ENCODE results near the gene TPI1. TPM values are rescaled to one million over a fixed set of nuclear protein-coding genes. Genes with fewer than 3 reads are reported as not detected.

Gene TPI1
- total RNA-seq, 6 experiments from 2014 or later: 265 to 400 (median 331) TPM

DNA sequence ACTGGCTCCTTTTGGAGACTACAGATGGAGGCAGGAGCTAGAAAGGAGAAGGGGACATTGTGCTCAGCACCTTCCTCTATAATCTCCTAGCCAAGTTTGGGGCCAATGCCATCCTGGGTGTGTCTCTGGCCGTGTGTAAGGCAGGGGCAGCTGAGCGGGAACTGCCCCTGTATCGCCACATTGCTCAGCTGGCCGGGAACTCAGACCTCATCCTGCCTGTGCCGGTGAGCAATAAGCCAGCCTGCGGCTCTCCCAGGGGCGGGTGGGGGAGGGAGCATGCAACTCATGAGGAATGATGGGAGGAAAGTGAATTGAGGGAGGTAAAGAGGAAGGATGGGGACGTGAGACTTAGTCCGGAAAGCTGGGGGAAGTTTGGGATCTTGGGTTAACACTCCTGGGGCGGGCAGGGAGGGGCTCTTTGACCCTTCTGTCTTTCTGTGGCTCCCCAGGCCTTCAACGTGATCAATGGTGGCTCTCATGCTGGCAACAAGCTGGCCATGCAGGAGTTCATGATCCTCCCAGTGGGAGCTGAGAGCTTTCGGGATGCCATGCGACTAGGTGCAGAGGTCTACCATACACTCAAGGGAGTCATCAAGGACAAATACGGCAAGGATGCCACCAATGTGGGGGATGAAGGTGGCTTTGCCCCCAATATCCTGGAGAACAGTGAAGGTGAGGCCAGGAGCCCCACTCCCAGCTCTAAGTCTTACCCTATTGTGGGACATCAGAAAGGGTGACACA is 50.3 kb downstream of the TPI1 start:
- Histone ChIP-seq H3K36me3 (no peaks in the 10 kb centered on the region), H3K27me3 (no peaks in the 10 kb centered on the region)
- whole genome bisulfite sequencing (ENCODE audit: insufficient coverage, low coverage, low lambda C conversion rate, missing lambda C conversion rate): 84% methylated on average over 10 of the region's 14 CpGs

DNA sequence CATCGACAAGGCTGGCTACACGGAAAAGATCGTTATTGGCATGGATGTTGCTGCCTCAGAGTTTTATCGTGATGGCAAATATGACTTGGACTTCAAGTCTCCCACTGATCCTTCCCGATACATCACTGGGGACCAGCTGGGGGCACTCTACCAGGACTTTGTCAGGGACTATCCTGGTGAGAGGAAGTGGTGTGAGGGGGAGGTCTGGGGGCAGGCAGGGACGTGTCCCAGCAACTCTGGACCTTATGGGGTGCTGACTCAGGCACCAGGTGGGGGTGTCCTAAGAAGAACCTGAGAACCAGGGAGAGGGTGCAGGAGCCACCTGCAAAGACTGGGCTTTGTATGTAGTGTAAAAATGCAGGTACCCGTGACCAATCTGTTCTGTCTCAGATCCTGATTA is 52.3 kb downstream of the TPI1 start:
- H3K27me3 ChIP-seq: no peaks in the 10 kb centered on the region
- no peak for TF ChIP-seq POLR2A (IDR thresholded peaks at IDR 0.05)
- TF ChIP-seq, protein P1, sequence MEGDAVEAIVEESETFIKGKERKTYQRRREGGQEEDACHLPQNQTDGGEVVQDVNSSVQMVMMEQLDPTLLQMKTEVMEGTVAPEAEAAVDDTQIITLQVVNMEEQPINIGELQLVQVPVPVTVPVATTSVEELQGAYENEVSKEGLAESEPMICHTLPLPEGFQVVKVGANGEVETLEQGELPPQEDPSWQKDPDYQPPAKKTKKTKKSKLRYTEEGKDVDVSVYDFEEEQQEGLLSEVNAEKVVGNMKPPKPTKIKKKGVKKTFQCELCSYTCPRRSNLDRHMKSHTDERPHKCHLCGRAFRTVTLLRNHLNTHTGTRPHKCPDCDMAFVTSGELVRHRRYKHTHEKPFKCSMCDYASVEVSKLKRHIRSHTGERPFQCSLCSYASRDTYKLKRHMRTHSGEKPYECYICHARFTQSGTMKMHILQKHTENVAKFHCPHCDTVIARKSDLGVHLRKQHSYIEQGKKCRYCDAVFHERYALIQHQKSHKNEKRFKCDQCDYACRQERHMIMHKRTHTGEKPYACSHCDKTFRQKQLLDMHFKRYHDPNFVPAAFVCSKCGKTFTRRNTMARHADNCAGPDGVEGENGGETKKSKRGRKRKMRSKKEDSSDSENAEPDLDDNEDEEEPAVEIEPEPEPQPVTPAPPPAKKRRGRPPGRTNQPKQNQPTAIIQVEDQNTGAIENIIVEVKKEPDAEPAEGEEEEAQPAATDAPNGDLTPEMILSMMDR (IDR thresholded peaks at IDR 0.05): no peak
- no peaks in the 10 kb centered on the region for H3K9me3 ChIP-seq
- no peak overlapping the region for H3K4me3 ChIP-seq
- H3K27ac ChIP-seq: no peak overlapping the region
- DNase-seq: no peak
- peaks cover 0 to 10% (median 1%) of the 10 kb centered on the region in 4 donors for H3K4me1 ChIP-seq
- no peak for ATAC-seq
- H3K36me3 ChIP-seq: no peaks in the 10 kb centered on the region
- intact Hi-C loops (cut with DNase I): no loop called here
- 51% methylated on average over 7 of the region's 7 CpGs for WGBS (ENCODE audit: insufficient coverage, low coverage, low lambda C conversion rate, missing lambda C conversion rate)

More for the DNA sequence above, 50.3 kb downstream of the TPI1 start:
- Histone ChIP-seq H3K9me3 (no peaks in the 10 kb centered on the region), H3K4me3 (no peak overlapping the region), H3K27ac (no peak overlapping the region), H3K4me1 (peaks cover 0 to 9% (median 0%) of the 10 kb centered on the region in 4 donors)
- intact Hi-C loops (cut with DNase I): no loop called here
- ATAC-seq (no peak), DNase-seq (no peak)
- TF ChIP-seq POLR2A (IDR thresholded peaks at IDR 0.05): no peak
- TF ChIP-seq, protein P1 (IDR thresholded peaks at IDR 0.05): no peak

Other genes starting within 250 kb of the TPI1 start
- gene LPAR5, start 231.6 kb upstream of the TPI1 start, total RNA-seq: 1 to 10 TPM in 1 of 6 experiments, under 1 TPM in 5; 0.31 to 1.5 (median 0.78) TPM
- 1 to 10 TPM in 4 of 6 experiments, under 1 TPM in 1, not detected in 1; 0.95 to 3.3 (median 1.7) TPM for gene ACRBP, start 220.1 kb upstream of the TPI1 start, total RNA-seq
- gene ING4, start 204.4 kb upstream of the TPI1 start, total RNA-seq: 10 to 100 TPM; 10.6 to 20.0 (median 17.0) TPM
- gene ZNF384, start 178.2 kb upstream of the TPI1 start, total RNA-seq: 10 to 100 TPM; 11.9 to 22.3 (median 18.3) TPM
- not detected for gene PIANP, start 166.7 kb upstream of the TPI1 start, total RNA-seq
- gene COPS7A, start 143.5 kb upstream of the TPI1 start, total RNA-seq: 10 to 100 TPM; 26.7 to 49.5 (median 30.6) TPM
- 100 to 1,000 TPM; 104 to 185 (median 134) TPM for gene MLF2, start 114.4 kb upstream of the TPI1 start, total RNA-seq
- gene PTMS, start 101.2 kb upstream of the TPI1 start, total RNA-seq: 100 to 1,000 TPM; 113 to 484 (median 404) TPM
- gene LAG3, start 95.0 kb upstream of the TPI1 start, total RNA-seq: 1 to 10 TPM in 4 of 6 experiments, under 1 TPM in 2; 0.18 to 2.3 (median 1.4) TPM
- 10 to 100 TPM; 10.0 to 41.6 (median 28.1) TPM for gene CD4, start 78.0 kb upstream of the TPI1 start, total RNA-seq
- 1 to 10 TPM in 4 of 6 experiments, under 1 TPM in 2; 0.37 to 3.1 (median 2.1) TPM for gene GPR162, start 45.7 kb upstream of the TPI1 start, total RNA-seq
- gene P3H3, start 39.1 kb upstream of the TPI1 start, total RNA-seq: 1 to 10 TPM in 5 of 6 experiments, under 1 TPM in 1; 0.98 to 2.1 (median 1.5) TPM
- gene GNB3, start 26.6 kb upstream of the TPI1 start, total RNA-seq: under 1 TPM in 4 of 6 experiments, not detected in 2; 0.17 to 0.51 (median 0.43) TPM
- 1 to 10 TPM in 4 of 6 experiments, under 1 TPM in 2; 0.62 to 1.7 (median 1.3) TPM for gene CDCA3, start 16.2 kb upstream of the TPI1 start, total RNA-seq
- 10 to 100 TPM; 38.2 to 59.5 (median 42.6) TPM for gene USP5, start 15.4 kb upstream of the TPI1 start, total RNA-seq
- 1 to 10 TPM; 1.7 to 5.3 (median 3.6) TPM for gene SPSB2, start 5.8 kb downstream of the TPI1 start, total RNA-seq
- gene LRRC23, start 37.3 kb downstream of the TPI1 start, total RNA-seq: 1 to 10 TPM in 5 of 6 experiments, under 1 TPM in 1; 0.93 to 4.3 (median 2.6) TPM
- gene ENO2, start 47.0 kb downstream of the TPI1 start, total RNA-seq: 1 to 10 TPM; 1.1 to 9.3 (median 2.0) TPM
- 10 to 100 TPM in 5 of 6 experiments, 1 to 10 TPM in 1; 9.2 to 24.1 (median 16.8) TPM for gene ATN1, start 60.4 kb downstream of the TPI1 start, total RNA-seq
- not detected for gene RNU7-1, start 76.3 kb downstream of the TPI1 start, total RNA-seq
- 100 to 1,000 TPM in 2 of 6 experiments, 10 to 100 TPM in 4; 47.6 to 189 (median 70.5) TPM for gene C12orf57, start 76.5 kb downstream of the TPI1 start, total RNA-seq
- gene PTPN6, start 83.8 kb downstream of the TPI1 start, total RNA-seq: 10 to 100 TPM; 12.1 to 30.6 (median 19.4) TPM
- gene PHB2, start 103.1 kb downstream of the TPI1 start, total RNA-seq: 100 to 1,000 TPM in 4 of 6 experiments, 10 to 100 TPM in 2; 95.5 to 215 (median 122) TPM
- gene EMG1, start 103.4 kb downstream of the TPI1 start, total RNA-seq: 10 to 100 TPM; 13.2 to 28.1 (median 18.9) TPM
- gene LPCAT3, start 150.9 kb downstream of the TPI1 start, total RNA-seq: 100 to 1,000 TPM in 1 of 6 experiments, 10 to 100 TPM in 5; 50.6 to 115 (median 77.5) TPM
- 1,000 to 10,000 TPM in 5 of 6 experiments, 100 to 1,000 TPM in 1; 993 to 2,993 (median 1,796) TPM for gene C1S, start 193.2 kb downstream of the TPI1 start, total RNA-seq
- 1,000 to 10,000 TPM; 1,157 to 2,557 (median 1,950) TPM for gene C1R, start 224.9 kb downstream of the TPI1 start, total RNA-seq
- 100 to 1,000 TPM; 202 to 236 (median 216) TPM for gene C1RL, start 241.7 kb downstream of the TPI1 start, total RNA-seq

Measured in right lobe of liver (tissue), 6 donors.